GM12865 (cell line): ENCODE data around the gene IL17RA.

Source experiments
- DNase-seq: peaks from one replicate; pipeline ENCODE4 v3.0.0; 2010; ENCODE audit warnings: low read depth
- H3K4me3 ChIP-seq: 2 replicates; pipeline ENCODE4 v1.5.1; 2011; ENCODE audit warnings: mild to moderate bottlenecking, low read depth, low read length, control low read depth
- TF ChIP-seq, protein P1 (sequence below): IDR thresholded peaks from 2 replicates; pipeline ENCODE4 v1.5.1; 2011; ENCODE audit warnings: low read length, control low read depth, low read depth, inconsistent platforms; ENCODE audit not compliant: insufficient read depth; ENCODE audit errors: missing control alignments

The IL17RA gene

DNA sequence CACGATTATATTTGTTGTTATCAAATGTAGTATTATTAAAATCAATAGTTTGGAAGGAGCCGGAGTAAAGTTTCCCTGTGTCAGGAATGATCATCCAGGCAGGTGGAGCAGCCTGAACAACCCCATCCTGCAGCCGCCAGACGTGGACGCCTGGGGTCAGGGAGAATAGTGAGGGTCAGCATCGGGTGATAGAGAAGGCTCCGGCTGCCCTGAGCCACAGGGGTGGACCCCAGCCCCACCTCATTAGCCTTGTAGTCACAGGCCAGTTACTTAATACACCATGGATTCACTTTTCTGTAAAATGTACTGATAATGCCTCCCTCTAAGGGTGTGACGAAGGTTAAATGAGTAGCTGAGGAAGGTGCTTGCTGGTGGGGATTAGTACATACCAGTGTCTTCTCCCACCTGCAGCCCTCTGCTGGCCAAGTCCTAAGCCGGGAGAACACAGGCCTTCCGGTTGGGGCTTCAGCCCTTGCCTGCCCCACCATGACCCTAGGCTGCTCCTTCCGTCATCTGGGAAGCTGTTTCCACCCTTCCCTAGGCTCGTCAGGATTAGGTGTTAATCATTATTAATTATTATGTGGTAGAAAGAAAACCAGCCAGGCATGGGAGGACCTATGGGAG lies 21.5 kb downstream of the IL17RA start:
- no peak for DNase-seq
- TF ChIP-seq, protein P1, sequence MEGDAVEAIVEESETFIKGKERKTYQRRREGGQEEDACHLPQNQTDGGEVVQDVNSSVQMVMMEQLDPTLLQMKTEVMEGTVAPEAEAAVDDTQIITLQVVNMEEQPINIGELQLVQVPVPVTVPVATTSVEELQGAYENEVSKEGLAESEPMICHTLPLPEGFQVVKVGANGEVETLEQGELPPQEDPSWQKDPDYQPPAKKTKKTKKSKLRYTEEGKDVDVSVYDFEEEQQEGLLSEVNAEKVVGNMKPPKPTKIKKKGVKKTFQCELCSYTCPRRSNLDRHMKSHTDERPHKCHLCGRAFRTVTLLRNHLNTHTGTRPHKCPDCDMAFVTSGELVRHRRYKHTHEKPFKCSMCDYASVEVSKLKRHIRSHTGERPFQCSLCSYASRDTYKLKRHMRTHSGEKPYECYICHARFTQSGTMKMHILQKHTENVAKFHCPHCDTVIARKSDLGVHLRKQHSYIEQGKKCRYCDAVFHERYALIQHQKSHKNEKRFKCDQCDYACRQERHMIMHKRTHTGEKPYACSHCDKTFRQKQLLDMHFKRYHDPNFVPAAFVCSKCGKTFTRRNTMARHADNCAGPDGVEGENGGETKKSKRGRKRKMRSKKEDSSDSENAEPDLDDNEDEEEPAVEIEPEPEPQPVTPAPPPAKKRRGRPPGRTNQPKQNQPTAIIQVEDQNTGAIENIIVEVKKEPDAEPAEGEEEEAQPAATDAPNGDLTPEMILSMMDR: no peak
- no peak overlapping the region for H3K4me3 ChIP-seq

DNA sequence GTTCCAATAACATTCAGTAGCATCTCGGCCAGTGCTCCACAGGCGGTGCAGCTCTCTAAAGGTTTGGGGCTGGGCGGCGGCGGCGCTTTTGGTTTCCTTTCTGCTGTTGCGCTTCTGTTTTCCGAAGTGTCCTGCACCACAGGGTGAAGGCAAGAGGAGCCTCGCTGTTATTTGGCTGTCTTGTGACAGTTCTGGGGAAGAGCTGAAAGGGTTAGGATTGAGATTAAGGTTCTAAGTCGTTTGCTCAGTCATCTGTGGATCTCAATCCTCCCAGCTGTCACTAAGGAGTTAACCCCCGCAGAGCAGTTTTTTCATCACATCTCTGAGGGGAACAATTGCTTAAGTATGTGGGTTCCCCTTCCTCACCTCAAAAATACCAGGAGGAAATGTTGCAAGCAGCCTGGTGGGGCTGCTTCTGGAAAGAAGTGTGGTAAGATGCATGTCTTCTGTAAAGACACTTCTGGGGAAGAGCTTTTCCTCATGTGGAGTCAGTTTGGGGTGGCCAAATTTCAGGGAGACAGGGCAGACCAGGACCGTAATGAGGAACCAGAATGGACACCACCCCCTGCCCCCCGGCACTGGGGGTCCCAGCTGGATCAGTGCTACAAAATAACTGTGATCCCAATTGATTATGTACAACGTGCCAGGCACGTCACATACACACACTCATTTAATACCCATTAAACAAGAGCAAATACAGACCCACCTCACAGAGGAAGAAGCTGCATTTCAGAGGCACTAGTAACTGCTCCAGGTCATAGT lies 22.2 kb downstream of the IL17RA start:
- no peak overlapping the region for H3K4me3 ChIP-seq
- DNase-seq: no peak
- TF ChIP-seq, protein P1: no peak

DNA sequence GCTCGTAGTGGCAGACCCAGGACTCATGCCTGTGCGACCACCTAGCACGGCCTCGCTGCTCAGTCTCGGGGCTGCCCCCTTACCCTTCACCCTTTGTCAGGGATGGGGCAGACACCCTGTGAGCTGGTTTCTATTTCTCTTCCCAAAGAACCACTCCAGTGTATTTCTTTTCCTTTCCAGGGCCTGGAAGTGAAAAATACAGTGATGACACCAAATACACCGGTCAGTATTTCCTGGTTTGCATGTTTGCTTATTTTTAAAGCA lies 22.7 kb downstream of the IL17RA start:
- TF ChIP-seq, protein P1: no peak
- no peak overlapping the region for H3K4me3 ChIP-seq
- DNase-seq: no peak

- TF ChIP-seq, protein P1: no peak
- no peak for DNase-seq
- H3K4me3 ChIP-seq: no peak overlapping the region
Observed at GRCh38 chr22:17108256-17109112, 23.7 kb downstream of the IL17RA start.

DNA sequence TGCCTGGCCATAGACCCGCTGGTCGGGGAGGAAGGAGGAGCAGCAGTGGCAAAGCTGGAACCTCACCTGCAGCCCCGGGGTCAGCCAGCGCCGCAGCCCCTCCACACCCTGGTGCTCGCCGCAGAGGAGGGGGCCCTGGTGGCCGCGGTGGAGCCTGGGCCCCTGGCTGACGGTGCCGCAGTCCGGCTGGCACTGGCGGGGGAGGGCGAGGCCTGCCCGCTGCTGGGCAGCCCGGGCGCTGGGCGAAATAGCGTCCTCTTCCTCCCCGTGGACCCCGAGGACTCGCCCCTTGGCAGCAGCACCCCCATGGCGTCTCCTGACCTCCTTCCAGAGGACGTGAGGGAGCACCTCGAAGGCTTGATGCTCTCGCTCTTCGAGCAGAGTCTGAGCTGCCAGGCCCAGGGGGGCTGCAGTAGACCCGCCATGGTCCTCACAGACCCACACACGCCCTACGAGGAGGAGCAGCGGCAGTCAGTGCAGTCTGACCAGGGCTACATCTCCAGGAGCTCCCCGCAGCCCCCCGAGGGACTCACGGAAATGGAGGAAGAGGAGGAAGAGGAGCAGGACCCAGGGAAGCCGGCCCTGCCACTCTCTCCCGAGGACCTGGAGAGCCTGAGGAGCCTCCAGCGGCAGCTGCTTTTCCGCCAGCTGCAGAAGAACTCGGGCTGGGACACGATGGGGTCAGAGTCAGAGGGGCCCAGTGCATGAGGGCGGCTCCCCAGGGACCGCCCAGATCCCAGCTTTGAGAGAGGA lies 24.5 kb downstream of the IL17RA start:
- no peak overlapping the region for H3K4me3 ChIP-seq
- TF ChIP-seq, protein P1: no peak
- no peak for DNase-seq

GRCh38 chr22:17109976-17110375 lies 25.2 kb downstream of the IL17RA start:
- no peak for DNase-seq
- TF ChIP-seq, protein P1: no peak
- no peak overlapping the region for H3K4me3 ChIP-seq
